ENCODE results near the gene DCLK1.

DNA sequence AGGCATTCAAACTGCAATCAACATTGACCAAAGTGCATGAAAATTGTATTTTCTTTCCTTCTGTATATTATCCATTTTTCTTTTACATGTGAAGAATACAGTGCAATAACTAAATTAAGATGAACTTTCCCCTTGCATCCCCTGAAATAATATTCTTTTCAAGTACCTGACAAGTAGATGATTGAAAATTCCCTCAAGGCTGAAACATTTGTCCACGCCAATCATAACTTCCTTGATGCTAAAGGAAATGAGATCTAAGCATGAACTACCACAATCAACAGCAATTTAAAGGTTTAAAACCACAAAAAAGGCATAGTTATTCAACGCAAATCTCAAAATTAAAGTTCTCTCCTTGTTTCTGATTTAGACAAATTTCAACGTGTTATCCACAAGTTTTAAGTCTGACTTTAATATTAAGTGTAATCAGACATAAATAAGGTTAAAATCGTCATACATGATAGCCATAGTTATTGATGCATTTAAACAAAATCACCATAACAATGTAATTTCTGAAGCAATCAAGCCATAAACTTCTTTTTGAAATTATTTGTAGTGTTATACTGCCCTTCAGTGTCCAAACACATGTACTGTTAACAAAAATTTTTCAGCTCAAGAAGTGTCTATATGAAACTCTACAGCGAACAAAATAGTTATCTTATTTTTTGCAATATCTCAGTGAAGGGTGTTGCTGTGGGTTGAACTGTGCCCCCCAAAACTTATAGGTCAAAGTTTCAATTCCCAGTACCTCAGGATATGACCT lies 169.5 kb downstream of the DCLK1 start:
- TF ChIP-seq CTCF (IDR thresholded peaks at IDR 0.05), result no peak
- no peak for TF ChIP-seq POLR2A (IDR thresholded peaks at IDR 0.05)

Data from body of pancreas (tissue), 4 donors.